ENCODE results near the gene PI4K2B.

PI4K2B gene

DNA sequence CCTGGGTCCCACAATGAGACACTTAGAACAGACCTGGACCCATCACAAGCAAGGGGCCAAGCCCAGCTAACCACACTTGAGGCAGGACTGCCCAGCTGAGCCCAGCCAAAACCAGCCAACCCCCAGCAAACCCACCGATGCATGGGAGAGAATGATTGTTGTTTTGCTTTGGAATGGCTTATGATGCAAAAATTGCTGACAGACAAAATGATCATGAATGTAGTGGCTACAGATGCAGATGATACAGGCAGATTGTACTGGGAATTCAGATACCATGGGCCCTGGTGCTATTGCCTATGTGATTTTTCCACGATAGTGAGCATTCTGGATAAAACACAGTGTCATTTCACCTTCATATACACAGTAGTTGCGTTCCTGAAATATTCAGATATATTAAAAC lies 69.7 kb downstream of the PI4K2B start:
- Histone ChIP-seq H3K9me3 (ENCODE audit: insufficient read depth, low read depth, low read length) (no peaks in the 10 kb centered on the region), H3K27me3 (ENCODE audit: insufficient read depth, low read length, poor library complexity, severe bottlenecking) (no peaks in the 10 kb centered on the region), H3K36me3 (ENCODE audit: insufficient read depth, low read length) (no peaks in the 10 kb centered on the region), H3K4me3 (ENCODE audit: low read length, poor library complexity, severe bottlenecking) (no peak overlapping the region), H3F3A (ENCODE audit: low read depth) (no peaks in the 10 kb centered on the region), H4K20me1 (ENCODE audit: insufficient read depth, low read length, poor library complexity, severe bottlenecking) (no peaks in the 10 kb centered on the region), H3K79me2 (ENCODE audit: insufficient read depth, low read length) (no peaks in the 10 kb centered on the region), H3K9me2 (replicated peaks; ENCODE audit: low read depth, low read length) (no peaks in the 10 kb centered on the region), H3K9ac (ENCODE audit: low read depth, low read length, poor library complexity, severe bottlenecking) (no peak overlapping the region), H3K4me2 (ENCODE audit: low read depth, low read length, poor library complexity, severe bottlenecking) (no peak overlapping the region), H3K4me1 (ENCODE audit: insufficient read depth, low read length, poor library complexity, severe bottlenecking) (no peaks in the 10 kb centered on the region), H2AFZ (ENCODE audit: low read length) (no peak overlapping the region)
- TF ChIP-seq EZH2phosphoT487 (IDR thresholded peaks at IDR 0.05; ENCODE audit: borderline replicate concordance): no peak
- TF ChIP-seq, protein P1, sequence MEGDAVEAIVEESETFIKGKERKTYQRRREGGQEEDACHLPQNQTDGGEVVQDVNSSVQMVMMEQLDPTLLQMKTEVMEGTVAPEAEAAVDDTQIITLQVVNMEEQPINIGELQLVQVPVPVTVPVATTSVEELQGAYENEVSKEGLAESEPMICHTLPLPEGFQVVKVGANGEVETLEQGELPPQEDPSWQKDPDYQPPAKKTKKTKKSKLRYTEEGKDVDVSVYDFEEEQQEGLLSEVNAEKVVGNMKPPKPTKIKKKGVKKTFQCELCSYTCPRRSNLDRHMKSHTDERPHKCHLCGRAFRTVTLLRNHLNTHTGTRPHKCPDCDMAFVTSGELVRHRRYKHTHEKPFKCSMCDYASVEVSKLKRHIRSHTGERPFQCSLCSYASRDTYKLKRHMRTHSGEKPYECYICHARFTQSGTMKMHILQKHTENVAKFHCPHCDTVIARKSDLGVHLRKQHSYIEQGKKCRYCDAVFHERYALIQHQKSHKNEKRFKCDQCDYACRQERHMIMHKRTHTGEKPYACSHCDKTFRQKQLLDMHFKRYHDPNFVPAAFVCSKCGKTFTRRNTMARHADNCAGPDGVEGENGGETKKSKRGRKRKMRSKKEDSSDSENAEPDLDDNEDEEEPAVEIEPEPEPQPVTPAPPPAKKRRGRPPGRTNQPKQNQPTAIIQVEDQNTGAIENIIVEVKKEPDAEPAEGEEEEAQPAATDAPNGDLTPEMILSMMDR (conservative IDR thresholded peaks at IDR 0.05; ENCODE audit: low read length): no peak

DNA sequence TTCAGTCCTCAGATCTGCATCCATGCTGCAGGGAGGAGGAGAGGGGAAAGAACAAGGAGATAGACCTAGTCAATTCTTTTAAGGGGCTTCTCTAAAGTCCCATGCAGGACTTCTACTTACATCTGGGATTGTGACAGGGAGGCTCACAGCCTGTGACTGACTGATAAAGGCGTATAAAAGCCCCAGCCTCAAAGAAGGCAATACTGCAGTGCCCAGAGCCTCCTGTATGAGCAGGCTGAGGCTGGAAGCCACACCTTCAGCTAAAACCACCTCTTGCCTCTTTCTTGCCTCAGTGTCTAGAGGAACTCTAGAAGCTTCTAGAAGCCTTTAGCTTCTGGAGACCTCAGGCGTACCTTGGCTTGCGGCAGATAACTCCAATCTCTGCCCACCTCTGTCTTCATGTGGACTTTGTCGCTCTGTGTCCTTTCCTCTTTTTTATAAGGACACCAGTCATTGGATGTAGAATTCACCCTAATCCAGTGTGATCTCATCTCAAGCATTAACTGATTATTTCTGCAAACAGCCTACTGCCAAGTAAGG lies 72.8 kb downstream of the PI4K2B start:
- Histone ChIP-seq H3K9me3 (ENCODE audit: insufficient read depth, low read depth, low read length) (no peaks in the 10 kb centered on the region), H3K9ac (ENCODE audit: low read depth, low read length, poor library complexity, severe bottlenecking) (no peak overlapping the region), H4K20me1 (ENCODE audit: insufficient read depth, low read length, poor library complexity, severe bottlenecking) (no peaks in the 10 kb centered on the region), H3K27me3 (ENCODE audit: insufficient read depth, low read length, poor library complexity, severe bottlenecking) (no peaks in the 10 kb centered on the region), H2AFZ (ENCODE audit: low read length) (no peak overlapping the region), H3K79me2 (ENCODE audit: insufficient read depth, low read length) (no peaks in the 10 kb centered on the region), H3K36me3 (ENCODE audit: insufficient read depth, low read length) (no peaks in the 10 kb centered on the region), H3K4me1 (ENCODE audit: insufficient read depth, low read length, poor library complexity, severe bottlenecking) (peaks cover 18% of the 10 kb centered on the region), H3K4me3 (ENCODE audit: low read length, poor library complexity, severe bottlenecking) (no peak overlapping the region), H3F3A (ENCODE audit: low read depth) (peaks cover 9% of the 10 kb centered on the region), H3K4me2 (ENCODE audit: low read depth, low read length, poor library complexity, severe bottlenecking) (no peak overlapping the region), H3K9me2 (replicated peaks; ENCODE audit: low read depth, low read length) (no peaks in the 10 kb centered on the region)
- TF ChIP-seq EZH2phosphoT487 (IDR thresholded peaks at IDR 0.05; ENCODE audit: borderline replicate concordance): no peak
- TF ChIP-seq, protein P1 (conservative IDR thresholded peaks at IDR 0.05; ENCODE audit: low read length): no peak

DNA sequence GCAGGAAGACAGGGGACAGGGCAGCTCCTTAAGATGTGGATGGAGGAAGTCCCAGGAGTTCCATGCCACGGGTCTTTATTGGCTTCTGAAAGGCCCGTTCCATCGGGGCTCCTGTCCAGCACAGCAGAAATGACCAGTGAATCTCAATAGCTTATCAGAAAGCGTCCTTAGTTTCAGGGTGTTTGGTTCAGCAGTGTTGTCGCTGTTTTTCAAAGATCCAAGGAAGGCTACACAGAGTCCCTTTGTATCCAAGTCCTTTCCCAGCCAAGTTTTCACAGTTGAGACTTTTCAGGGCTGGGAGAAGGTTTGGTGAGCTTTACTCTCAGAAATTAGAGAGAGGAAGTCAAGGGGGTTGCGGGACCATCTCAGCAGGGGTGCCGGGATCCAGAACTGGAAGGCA lies 73.8 kb downstream of the PI4K2B start:
- H2AFZ ChIP-seq (ENCODE audit: low read length): no peak overlapping the region
- H3K79me2 ChIP-seq (ENCODE audit: insufficient read depth, low read length): no peaks in the 10 kb centered on the region
- H3F3A ChIP-seq (ENCODE audit: low read depth): peaks cover 9% of the 10 kb centered on the region
- no peak overlapping the region for H3K4me2 ChIP-seq (ENCODE audit: low read depth, low read length, poor library complexity, severe bottlenecking)
- no peak overlapping the region for H3K9ac ChIP-seq (ENCODE audit: low read depth, low read length, poor library complexity, severe bottlenecking)
- H3K4me1 ChIP-seq (ENCODE audit: insufficient read depth, low read length, poor library complexity, severe bottlenecking): peaks cover 18% of the 10 kb centered on the region
- no peaks in the 10 kb centered on the region for H3K27me3 ChIP-seq (ENCODE audit: insufficient read depth, low read length, poor library complexity, severe bottlenecking)
- no peaks in the 10 kb centered on the region for H3K9me3 ChIP-seq (ENCODE audit: insufficient read depth, low read depth, low read length)
- H3K36me3 ChIP-seq (ENCODE audit: insufficient read depth, low read length): no peaks in the 10 kb centered on the region
- H3K9me2 ChIP-seq (replicated peaks; ENCODE audit: low read depth, low read length): no peaks in the 10 kb centered on the region
- no peak overlapping the region for H3K4me3 ChIP-seq (ENCODE audit: low read length, poor library complexity, severe bottlenecking)
- TF ChIP-seq, protein P1 (conservative IDR thresholded peaks at IDR 0.05; ENCODE audit: low read length): no peak
- no peak for TF ChIP-seq EZH2phosphoT487 (IDR thresholded peaks at IDR 0.05; ENCODE audit: borderline replicate concordance)
- no peaks in the 10 kb centered on the region for H4K20me1 ChIP-seq (ENCODE audit: insufficient read depth, low read length, poor library complexity, severe bottlenecking)

Data from Loucy (cell line).